SK-N-SH (cell line): Measurements from ENCODE around the gene CASKIN1. TPM values are rescaled to one million over a fixed set of nuclear protein-coding genes. Genes with fewer than 3 reads are reported as not detected.

Experiments
- CTCF ChIA-PET: fragments of 300-600, 350-600 bp; formaldehyde crosslinking; extraction: SDS; loops from one replicate; lab custom pipeline; 2021; lab: Yijun Ruan, JAX
- POLR2A ChIA-PET: fragments of 350-600 bp; sonication (Branson Sonifier 250); formaldehyde crosslinking; extraction: SDS; loops from one replicate; lab custom pipeline; 2020; ENCODE audit warnings: antibody characterized with exemption, inconsistent platforms; lab: Yijun Ruan, JAX
- DNase-seq: peaks from one replicate; pipeline ENCODE4 v3.0.0; 2012
- H2AFZ ChIP-seq: fragments of 200-600 bp; sonication (generic); 2 replicates; pipeline ENCODE4 v1.8.1; 2016; ENCODE audit warnings: antibody characterized with exemption, mild to moderate bottlenecking, low read depth
- H3F3A ChIP-seq: fragments of 200-600 bp; sonication (generic); replicated peaks from 2 replicates; pipeline ENCODE3; 2016; ENCODE audit warnings: antibody characterized with exemption, mild to moderate bottlenecking; ENCODE audit not compliant: insufficient read depth
- H3K27ac ChIP-seq, 2 experiments: fragments of 200-500 bp in 1 of 2; fragments of 200-600 bp in 1 of 2; sonication (Bioruptor generic) in 1 of 2; sonication (generic), shearing (Covaris generic) in 1 of 2; 2 replicates each; pipeline versions ENCODE4 v1.5.1 to v1.6.1; 2014 to 2016; ENCODE audit warnings: low read depth in 2 of 2, inconsistent platforms in 1 of 2, low read length in 1 of 2, mild to moderate bottlenecking in 1 of 2, mixed read lengths in 1 of 2
- H3K27me3 ChIP-seq: fragments of 200-600 bp; sonication (generic), shearing (Covaris generic); 2 replicates; pipeline ENCODE4 v1.6.1; 2016; ENCODE audit warnings: mixed run types; ENCODE audit not compliant: insufficient read depth
- H3K36me3 ChIP-seq, 2 experiments: fragments of 200-500 bp in 1 of 2; fragments of 200-600 bp in 1 of 2; sonication (Bioruptor generic) in 1 of 2; sonication (generic) in 1 of 2; replicated peaks in 1 of 2; 2 replicates each; pipeline versions ENCODE3 to v1.5.1; 2014 to 2016; ENCODE audit warnings: low read length in 1 of 2, mild to moderate bottlenecking in 1 of 2; ENCODE audit not compliant: insufficient read depth in 2 of 2, control insufficient read depth in 1 of 2
- H3K4me1 ChIP-seq, 2 experiments: fragments of 200-500 bp in 1 of 2; fragments of 200-600 bp in 1 of 2; sonication (Bioruptor generic) in 1 of 2; sonication (generic), shearing (Covaris generic) in 1 of 2; 2 replicates each; pipeline versions ENCODE4 v1.5.1 to v1.6.1; 2014 to 2016; ENCODE audit warnings: low read depth in 1 of 2, low read length in 1 of 2, mixed run types in 1 of 2; ENCODE audit not compliant: insufficient read depth in 2 of 2, control insufficient read depth in 1 of 2
- H3K4me2 ChIP-seq: fragments of 200-600 bp; sonication (generic), shearing (Covaris generic); 2 replicates; pipeline ENCODE4 v1.6.1; 2017; ENCODE audit warnings: mixed run types
- H3K4me3 ChIP-seq, 2 experiments: fragments of 200-500 bp in 1 of 2; fragments of 200-600 bp in 1 of 2; sonication (Bioruptor generic) in 1 of 2; sonication (generic), shearing (Covaris generic) in 1 of 2; 2 replicates each; pipeline versions ENCODE4 v1.5.1 to v1.8.1; 2014 to 2016; ENCODE audit warnings: low read depth in 2 of 2, inconsistent platforms in 1 of 2, low read length in 1 of 2, mild to moderate bottlenecking in 1 of 2, mixed read lengths in 1 of 2, moderate library complexity in 1 of 2
- H3K79me2 ChIP-seq: fragments of 200-600 bp; sonication (generic); 2 replicates; pipeline ENCODE4 v1.8.1; 2017; ENCODE audit warnings: mild to moderate bottlenecking; ENCODE audit not compliant: insufficient read depth
- H3K9ac ChIP-seq: fragments of 200-600 bp; sonication (generic); 2 replicates; pipeline ENCODE4 v1.6.1; 2017; ENCODE audit warnings: mixed run types
- H3K9me2 ChIP-seq: fragments of 200-600 bp; sonication (generic); 2 replicates; pipeline ENCODE4 v1.6.1; 2017; ENCODE audit warnings: mixed run types
- H3K9me3 ChIP-seq: fragments of 200-600 bp; sonication (generic); 2 replicates; pipeline ENCODE4 v1.6.1; 2017; ENCODE audit warnings: mixed run types, mild to moderate bottlenecking, moderate library complexity
- H4K20me1 ChIP-seq: fragments of 200-600 bp; sonication (generic); 2 replicates; pipeline ENCODE4 v1.6.1; 2017; ENCODE audit warnings: mild to moderate bottlenecking, mixed run types; ENCODE audit not compliant: insufficient read depth
- CHD2 ChIP-seq: fragments of 150-350 bp; IDR thresholded peaks from 2 replicates; pipeline ENCODE4 v1.6.1; 2018; ENCODE audit warnings: low read length; ENCODE audit not compliant: partially characterized antibody
- ELF1 ChIP-seq: IDR thresholded peaks from 2 replicates; pipeline ENCODE4 v1.4.0; 2012
- EZH2phosphoT487 ChIP-seq: fragments of 200-600 bp; sonication (generic); IDR thresholded peaks from 2 replicates; pipeline ENCODE4 v1.6.1; 2017; ENCODE audit warnings: low read depth, mixed run types, mild to moderate bottlenecking, antibody characterized with exemption, moderate library complexity, borderline replicate concordance
- FOSL2 ChIP-seq: IDR thresholded peaks from 2 replicates; pipeline ENCODE4 v1.4.0; 2012; ENCODE audit warnings: low read depth, mild to moderate bottlenecking, moderate library complexity, borderline replicate concordance
- FOXJ3 ChIP-seq: sonication (generic); formaldehyde crosslinking; IDR thresholded peaks from 2 replicates; pipeline ENCODE4 v1.5.1; 2020; ENCODE audit warnings: mild to moderate bottlenecking, missing genetic modification reagents
- FOXM1 ChIP-seq: IDR thresholded peaks from 2 replicates; pipeline ENCODE4 v1.4.0; 2012; ENCODE audit warnings: low read depth, mild to moderate bottlenecking
- GABPA ChIP-seq: IDR thresholded peaks from 2 replicates; pipeline ENCODE4 v1.4.0; 2012; ENCODE audit warnings: low read depth, mild to moderate bottlenecking
- GATA2 ChIP-seq: sonication (generic); formaldehyde crosslinking; IDR thresholded peaks from 2 replicates; pipeline ENCODE4 v1.5.0; 2020; ENCODE audit warnings: mild to moderate bottlenecking, missing genetic modification reagents
- IRF3 ChIP-seq: fragments of 150-350 bp; IDR thresholded peaks from 2 replicates; pipeline ENCODE4 v1.6.1; 2016; ENCODE audit warnings: mild to moderate bottlenecking, low read depth, low read length
- JUND ChIP-seq: IDR thresholded peaks from 2 replicates; pipeline ENCODE4 v1.4.0; 2012
- MEF2A ChIP-seq: IDR thresholded peaks from 2 replicates; pipeline ENCODE4 v1.4.0; 2012; ENCODE audit warnings: low read depth, borderline replicate concordance
- NFIC ChIP-seq: IDR thresholded peaks from 2 replicates; pipeline ENCODE4 v1.4.0; 2012; ENCODE audit warnings: borderline replicate concordance
- POLR2AphosphoS5 ChIP-seq: IDR thresholded peaks from 2 replicates; pipeline ENCODE4 v1.6.1; 2012; ENCODE audit warnings: low read depth, low read length
- RAD21 ChIP-seq: IDR thresholded peaks from 2 replicates; pipeline ENCODE4 v1.6.1; 2012; ENCODE audit warnings: mild to moderate bottlenecking, low read length
- RXRA ChIP-seq: IDR thresholded peaks from 2 replicates; pipeline ENCODE4 v1.4.0; 2012; ENCODE audit warnings: low read depth, mild to moderate bottlenecking, borderline replicate concordance
- SIN3A ChIP-seq: IDR thresholded peaks from 2 replicates; pipeline ENCODE4 v1.6.1; 2012; ENCODE audit warnings: low read depth, mild to moderate bottlenecking, low read length, moderate library complexity, borderline replicate concordance
- SMC3 ChIP-seq: IDR thresholded peaks from 2 replicates; pipeline ENCODE4 v1.6.1; 2012; ENCODE audit warnings: low read depth, low read length, improper control_type of control experiment
- TAF1 ChIP-seq: IDR thresholded peaks from 2 replicates; pipeline ENCODE4 v1.6.1; 2012; ENCODE audit warnings: low read depth, mild to moderate bottlenecking, low read length, moderate library complexity, borderline replicate concordance
- TEAD4 ChIP-seq: IDR thresholded peaks from 2 replicates; pipeline ENCODE4 v1.4.0; 2012; ENCODE audit warnings: mild to moderate bottlenecking, borderline replicate concordance; ENCODE audit not compliant: insufficient read depth
- YY1 ChIP-seq: IDR thresholded peaks from 2 replicates; pipeline ENCODE4 v1.4.0; 2012; ENCODE audit warnings: low read depth, mild to moderate bottlenecking
- WGBS: methylation state at CpG from one replicate; pipeline ENCODE4 v1.1.6; 2017; ENCODE audit warnings: low lambda C conversion rate; 5-methylcytosine and 5-hydroxymethylcytosine counted together
- polyA plus RNA-seq, 3 experiments: library from polyadenylated mRNA; depleted of rRNA; stranded (reverse); fragments of >200 nt; gene quantifications; 2 replicates each; pipeline ENCODE4 v1.2.3, GENCODE V29; 2012
- TF ChIP-seq, protein P1 (sequence below): IDR thresholded peaks from 2 replicates; pipeline ENCODE4 v1.4.0; 2012; ENCODE audit warnings: low read depth, borderline replicate concordance
- TF ChIP-seq, protein P2 (sequence below): IDR thresholded peaks from 2 replicates; pipeline ENCODE4 v1.4.0; 2012; ENCODE audit warnings: low read depth, borderline replicate concordance

The CASKIN1 gene
- polyA plus RNA-seq, 1 of the 3 experiments (the other 2 are of a cell fraction): 1.7 TPM

DNA sequence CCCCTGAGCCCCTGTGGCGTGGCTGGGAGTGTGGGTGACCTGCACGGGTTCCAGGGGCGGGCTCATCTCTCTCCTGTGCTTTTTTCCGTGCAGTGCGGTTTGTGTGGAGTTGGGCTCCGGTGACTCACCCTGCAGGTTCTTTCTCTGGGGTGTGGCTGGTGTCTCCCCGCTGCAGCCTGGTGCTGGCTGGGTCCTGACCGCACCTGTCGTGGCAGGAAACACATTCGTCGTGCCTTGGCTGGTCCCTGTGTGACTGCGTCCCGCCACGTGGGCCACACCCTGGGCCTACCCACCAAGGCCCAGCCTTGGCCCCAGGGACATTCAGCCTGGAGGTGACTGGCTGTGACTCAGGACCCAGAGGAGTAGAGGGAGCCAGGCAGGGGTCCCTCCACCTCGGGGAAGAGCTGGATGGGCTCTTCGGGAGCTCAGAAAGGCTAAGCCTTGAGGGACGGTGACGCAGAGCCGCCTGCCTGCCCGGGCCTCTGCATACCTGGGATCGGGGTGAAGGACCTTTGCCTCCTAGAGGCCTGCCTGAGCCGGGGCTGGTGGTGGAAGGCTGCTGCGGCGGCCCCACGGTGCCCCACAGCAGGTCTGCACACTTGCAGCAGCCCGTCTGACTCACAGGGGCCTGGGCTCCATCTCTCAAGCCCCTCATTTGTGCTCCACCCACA, 33.1 kb downstream of the CASKIN1 start:
- no peaks in the 10 kb centered on the region for H3K9me2 ChIP-seq
- TF ChIP-seq FOSL2: no peak
- no peak for TF ChIP-seq YY1
- no peak for TF ChIP-seq CHD2
- no peak for TF ChIP-seq FOXJ3 (CRISPR knock-in tag)
- TF ChIP-seq, protein P1, sequence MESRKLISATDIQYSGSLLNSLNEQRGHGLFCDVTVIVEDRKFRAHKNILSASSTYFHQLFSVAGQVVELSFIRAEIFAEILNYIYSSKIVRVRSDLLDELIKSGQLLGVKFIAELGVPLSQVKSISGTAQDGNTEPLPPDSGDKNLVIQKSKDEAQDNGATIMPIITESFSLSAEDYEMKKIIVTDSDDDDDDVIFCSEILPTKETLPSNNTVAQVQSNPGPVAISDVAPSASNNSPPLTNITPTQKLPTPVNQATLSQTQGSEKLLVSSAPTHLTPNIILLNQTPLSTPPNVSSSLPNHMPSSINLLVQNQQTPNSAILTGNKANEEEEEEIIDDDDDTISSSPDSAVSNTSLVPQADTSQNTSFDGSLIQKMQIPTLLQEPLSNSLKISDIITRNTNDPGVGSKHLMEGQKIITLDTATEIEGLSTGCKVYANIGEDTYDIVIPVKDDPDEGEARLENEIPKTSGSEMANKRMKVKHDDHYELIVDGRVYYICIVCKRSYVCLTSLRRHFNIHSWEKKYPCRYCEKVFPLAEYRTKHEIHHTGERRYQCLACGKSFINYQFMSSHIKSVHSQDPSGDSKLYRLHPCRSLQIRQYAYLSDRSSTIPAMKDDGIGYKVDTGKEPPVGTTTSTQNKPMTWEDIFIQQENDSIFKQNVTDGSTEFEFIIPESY: no peak
- no peak for TF ChIP-seq ELF1
- no peak for TF ChIP-seq MEF2A
- TF ChIP-seq RXRA: no peak
- TF ChIP-seq TAF1: no peak
- no peak for TF ChIP-seq TEAD4
- TF ChIP-seq FOXM1: no peak
- no peak for TF ChIP-seq GATA2 (CRISPR knock-in tag)
- TF ChIP-seq SMC3: no peak
- no peak for TF ChIP-seq NFIC
- TF ChIP-seq EZH2phosphoT487: no peak
- no peak for TF ChIP-seq SIN3A
- no peak for TF ChIP-seq JUND
- no peak for TF ChIP-seq RAD21
- no peak overlapping the region for H3K27ac ChIP-seq
- H2AFZ ChIP-seq: no peak overlapping the region
- peaks cover 61% of the 10 kb centered on the region for H3K79me2 ChIP-seq
- no peak overlapping the region for H3K4me2 ChIP-seq
- H3K9me3 ChIP-seq: no peaks in the 10 kb centered on the region
- no peaks in the 10 kb centered on the region for H3K27me3 ChIP-seq
- 98% methylated on average over 9 of the region's 26 CpGs for WGBS
- H3K9ac ChIP-seq: no peak overlapping the region
- ChIA-PET POLR2A (no interaction called here), CTCF (no interaction called here)
- H4K20me1 ChIP-seq: peaks cover 53% of the 10 kb centered on the region
- peaks cover 0 to 31% of the 10 kb centered on the region in 2 experiments for H3K36me3 ChIP-seq
- H3K4me1 ChIP-seq: peaks cover 0 to 10% of the 10 kb centered on the region in 2 experiments; a peak in 1 of 4 replicates
- H3K4me3 ChIP-seq: no peak overlapping the region
- peaks cover 3% of the 10 kb centered on the region for H3F3A ChIP-seq
- DNase-seq: no peak

DNA sequence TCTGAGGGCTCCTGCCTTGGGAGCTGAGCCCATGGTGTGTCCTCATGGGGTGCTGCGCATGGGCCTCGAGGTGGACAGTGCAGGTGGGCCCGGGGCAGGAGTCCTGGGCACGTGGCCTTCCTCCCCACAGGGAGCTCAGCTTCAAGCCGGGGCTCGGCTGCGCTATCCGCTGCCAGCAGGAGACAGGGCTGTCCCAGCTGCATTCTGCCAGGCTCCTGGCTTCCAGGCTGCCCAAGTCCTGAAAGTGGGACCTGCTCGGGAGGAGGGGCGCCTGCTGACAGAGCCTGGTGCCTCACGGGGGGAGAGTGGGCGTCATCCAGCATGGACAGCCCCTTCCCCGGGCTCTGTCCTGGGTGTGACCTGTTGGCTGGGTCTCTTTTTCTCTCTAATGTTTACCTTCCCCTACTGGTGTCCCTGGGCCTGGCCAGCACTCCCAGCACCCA, 33.7 kb downstream of the CASKIN1 start:
- H3K4me1 ChIP-seq: peaks cover 3 to 16% of the 10 kb centered on the region in 2 experiments; a peak in 3 of 4 replicates
- no peak overlapping the region; a peak in 1 of 4 replicates for H3K27ac ChIP-seq
- no CpG with 5 or more reads among the region's 13 CpGs for WGBS
- DNase-seq: no peak
- peaks cover 3% of the 10 kb centered on the region for H3F3A ChIP-seq
- POLR2A ChIA-PET: interaction anchor here (1.1 to 1.2 kb wide), 2 partner anchors 12 kb away, joined by 3 to 4 read pairs; no protein-coding TSS in a partner anchor
- no peak overlapping the region for H2AFZ ChIP-seq
- H4K20me1 ChIP-seq: peaks cover 57% of the 10 kb centered on the region
- no peak overlapping the region for H3K9ac ChIP-seq
- H3K79me2 ChIP-seq: peaks cover 68% of the 10 kb centered on the region
- CTCF ChIA-PET: no interaction called here
- H3K9me3 ChIP-seq: no peaks in the 10 kb centered on the region
- no peaks in the 10 kb centered on the region for H3K27me3 ChIP-seq
- no peaks in the 10 kb centered on the region for H3K9me2 ChIP-seq
- no peak for TF ChIP-seq GABPA
- TF ChIP-seq POLR2AphosphoS5: no peak
- TF ChIP-seq, protein P1: no peak
- no peak for TF ChIP-seq GATA2 (CRISPR knock-in tag)
- TF ChIP-seq, protein P2, sequence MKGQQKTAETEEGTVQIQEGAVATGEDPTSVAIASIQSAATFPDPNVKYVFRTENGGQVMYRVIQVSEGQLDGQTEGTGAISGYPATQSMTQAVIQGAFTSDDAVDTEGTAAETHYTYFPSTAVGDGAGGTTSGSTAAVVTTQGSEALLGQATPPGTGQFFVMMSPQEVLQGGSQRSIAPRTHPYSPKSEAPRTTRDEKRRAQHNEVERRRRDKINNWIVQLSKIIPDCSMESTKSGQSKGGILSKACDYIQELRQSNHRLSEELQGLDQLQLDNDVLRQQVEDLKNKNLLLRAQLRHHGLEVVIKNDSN: no peak
- TF ChIP-seq IRF3: no peak
- no peak for TF ChIP-seq NFIC
- no peak for TF ChIP-seq TEAD4
- TF ChIP-seq FOXJ3 (CRISPR knock-in tag): no peak
- no peak overlapping the region for H3K4me2 ChIP-seq
- H3K36me3 ChIP-seq: peaks cover 0 to 31% of the 10 kb centered on the region in 2 experiments
- no peak overlapping the region for H3K4me3 ChIP-seq
